GM18951 (cell line): ENCODE results near the gene RAB3GAP2.

Experiments used
- POLR2A ChIP-seq: IDR thresholded peaks from 4 replicates; pipeline ENCODE4 v1.6.1; 2011; ENCODE audit warnings: mild to moderate bottlenecking; ENCODE audit not compliant: insufficient read length, insufficient read depth; ENCODE audit errors: extremely low read depth
- in situ Hi-C: fragments of 300-500 bp; cut with MboI; formaldehyde crosslinking; loops from one replicate; pipeline ENCODE4 v1.12.0; 2022; ENCODE audit warnings: low sequenced_read_pairs, mixed read lengths, inconsistent platforms; ENCODE audit not compliant: unreplicated experiment

Gene RAB3GAP2

DNA sequence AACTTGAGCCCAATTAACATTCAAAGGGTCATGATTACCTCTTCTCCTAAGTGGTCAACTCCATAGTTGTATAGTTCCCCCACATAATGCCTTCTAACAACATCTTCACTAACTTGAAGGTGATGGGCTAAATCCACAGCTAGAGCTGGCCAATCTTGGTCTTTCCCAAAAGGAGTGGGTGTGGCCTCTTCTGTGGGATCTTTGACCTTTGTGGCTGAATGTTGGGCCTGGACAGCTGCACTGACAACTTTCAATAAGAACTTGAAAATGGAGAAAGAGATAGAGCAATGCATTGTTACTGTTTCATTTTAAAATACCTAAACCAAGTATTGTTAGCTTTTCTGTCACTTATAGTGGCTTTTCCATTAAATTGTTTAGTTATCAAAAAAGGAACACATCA, 119.1 kb downstream of the RAB3GAP2 start:
- no peak for TF ChIP-seq POLR2A
- in situ Hi-C loops, result no loop called here

- TF ChIP-seq POLR2A, result no peak
- in situ Hi-C loops, result no loop called here
Observed at GRCh38 chr1:220151454-220151853, 120.8 kb downstream of the RAB3GAP2 start.

DNA sequence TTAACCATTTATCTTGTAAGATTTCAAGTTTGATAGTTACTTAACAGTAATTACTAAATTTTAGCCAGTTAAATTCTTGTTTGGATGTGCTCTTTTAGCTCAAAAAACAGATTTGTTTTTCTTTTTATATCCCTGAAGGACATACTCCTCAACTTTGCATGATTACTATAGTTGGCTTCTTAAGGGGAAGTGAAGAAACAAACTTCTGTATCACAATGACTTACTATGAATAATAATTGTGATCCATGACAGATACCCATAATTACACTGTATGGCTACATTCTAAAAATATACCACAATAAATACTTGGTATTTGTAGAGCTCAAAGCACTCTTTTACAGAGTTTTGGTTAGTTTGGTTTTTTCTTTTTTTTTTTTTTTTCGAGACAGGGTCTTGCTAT, 122.5 kb downstream of the RAB3GAP2 start:
- no peak for TF ChIP-seq POLR2A
- in situ Hi-C loops, result no loop called here

- TF ChIP-seq POLR2A, result no peak
- in situ Hi-C loops, result no loop called here
Observed at GRCh38 chr1:220144051-220144450, 128.2 kb downstream of the RAB3GAP2 start.

- no peak for TF ChIP-seq POLR2A
- in situ Hi-C loops, result no loop called here
Observed at GRCh38 chr1:220139966-220140365, 132.3 kb downstream of the RAB3GAP2 start.

DNA sequence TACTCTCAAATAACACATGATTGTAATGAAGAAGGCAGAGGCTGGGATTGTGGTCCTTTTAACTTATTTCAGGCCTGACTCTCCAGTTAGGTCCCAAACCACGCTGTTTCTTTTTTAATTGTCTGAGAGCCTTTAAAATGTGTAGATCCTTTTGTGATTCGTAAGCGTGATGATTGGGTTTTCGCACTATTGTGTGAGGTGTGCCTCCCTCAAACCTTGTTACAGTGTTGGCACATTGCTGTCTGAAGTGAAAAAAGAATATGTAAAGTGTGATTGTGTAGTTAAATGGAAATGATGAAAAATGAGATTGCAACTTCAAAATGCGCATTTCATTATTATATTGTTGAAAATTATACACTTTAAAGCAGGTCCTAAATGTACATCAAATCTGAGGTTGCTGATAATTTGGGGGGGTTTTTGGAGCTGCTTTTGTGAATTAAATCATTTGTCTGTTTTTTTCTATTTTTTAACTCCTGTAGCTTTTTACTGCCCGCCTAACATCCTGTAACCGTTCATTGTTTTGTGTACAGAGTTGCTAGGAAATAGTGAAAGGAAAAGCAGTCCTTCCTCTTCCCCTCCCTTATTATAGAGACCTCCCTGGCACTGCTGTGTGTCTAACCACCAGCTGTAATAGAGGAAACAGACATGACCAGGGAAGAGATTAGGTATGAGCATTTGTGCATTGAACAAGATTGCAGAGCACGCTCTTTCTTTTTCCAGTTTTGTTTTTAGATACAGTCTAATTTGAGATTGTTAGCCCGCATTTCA, 135.1 kb downstream of the RAB3GAP2 start:
- no peak for TF ChIP-seq POLR2A

GRCh38 chr1:220135755-220136154, 136.5 kb downstream of the RAB3GAP2 start:
- in situ Hi-C loops, result no loop called here
- no peak for TF ChIP-seq POLR2A

More for the DNA sequence above, 135.1 kb downstream of the RAB3GAP2 start:
- in situ Hi-C loops, result no loop called here

DNA sequence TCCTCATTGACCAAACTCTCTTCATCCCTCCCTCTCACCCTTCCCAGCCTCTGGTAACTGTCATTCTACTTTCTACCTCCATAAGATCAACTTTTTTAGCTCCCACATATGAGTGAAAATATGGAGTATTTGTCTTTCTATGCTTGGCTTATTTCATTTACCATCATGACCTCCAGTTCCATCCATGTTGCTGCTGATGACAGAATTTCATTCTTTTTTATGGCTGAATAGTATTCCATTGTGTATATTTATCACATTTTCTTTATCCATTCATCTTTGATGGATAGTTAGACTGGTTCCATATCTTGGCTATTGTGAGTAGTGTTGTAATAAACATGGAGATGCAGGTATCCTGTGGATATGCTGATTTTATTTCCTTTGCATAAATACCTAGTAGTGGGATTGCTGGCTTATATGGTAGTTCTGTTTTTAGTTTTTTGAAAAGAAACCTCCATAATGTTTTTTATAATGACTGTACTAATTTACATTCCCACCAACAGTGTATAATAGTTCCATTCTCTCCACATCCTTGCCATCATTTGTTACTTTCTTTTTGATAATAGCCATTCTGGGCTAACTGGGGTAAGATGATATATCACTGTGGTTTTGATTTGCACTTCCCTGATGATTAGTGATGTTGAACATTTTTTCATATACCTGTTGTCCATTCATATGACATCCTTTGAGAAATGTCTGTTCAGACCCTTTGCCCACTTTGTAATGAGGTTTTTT, 142.6 kb downstream of the RAB3GAP2 start:
- in situ Hi-C loops, result no loop called here
- no peak for TF ChIP-seq POLR2A

- in situ Hi-C loops, result no loop called here
- TF ChIP-seq POLR2A, result no peak
Observed at GRCh38 chr1:220127076-220127475, 145.2 kb downstream of the RAB3GAP2 start.

DNA sequence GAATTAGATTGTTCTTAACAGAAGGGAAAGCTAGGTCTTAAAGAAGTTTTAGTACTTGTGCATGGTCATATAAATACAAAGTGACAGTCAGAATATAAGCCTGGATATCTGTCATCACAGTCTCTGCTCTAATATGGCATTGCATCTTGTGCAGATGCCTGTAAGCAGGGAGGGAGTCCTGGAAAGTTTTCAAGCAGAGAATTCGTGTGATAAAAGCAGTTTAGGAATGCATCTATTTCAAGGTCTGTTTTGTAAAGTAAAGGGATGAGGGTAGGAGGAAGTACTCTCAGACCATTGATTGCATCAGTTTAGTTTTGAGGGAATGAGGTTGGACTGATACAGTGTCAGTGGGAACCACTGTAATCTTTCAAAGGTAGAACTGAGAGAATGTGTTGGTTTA, 147.7 kb downstream of the RAB3GAP2 start:
- no peak for TF ChIP-seq POLR2A
- in situ Hi-C loops, result loop anchor here (25.0 kb wide), 1 partner anchor 287 kb away; no protein-coding TSS in a partner anchor

GRCh38 chr1:220123889-220124288, 148.4 kb downstream of the RAB3GAP2 start:
- TF ChIP-seq POLR2A, result no peak
- in situ Hi-C loops, result loop anchor here (25.0 kb wide), 1 partner anchor 287 kb away; no protein-coding TSS in a partner anchor

- in situ Hi-C loops, result loop anchor here (25.0 kb wide), 1 partner anchor 286 kb away; no protein-coding TSS in a partner anchor
- no peak for TF ChIP-seq POLR2A
Observed at GRCh38 chr1:220123066-220123465, 149.2 kb downstream of the RAB3GAP2 start.

GRCh38 chr1:220121791-220122530, 150.3 kb downstream of the RAB3GAP2 start:
- TF ChIP-seq POLR2A, result no peak
- in situ Hi-C loops, result loop anchor here (25.0 kb wide), 1 partner anchor 285 kb away; no protein-coding TSS in a partner anchor
